Astrocyte (in vitro differentiated cells and primary cell): ENCODE results near the gene ATP11A. TPM values are rescaled to one million over a fixed set of nuclear protein-coding genes. Genes with fewer than 3 reads are reported as not detected.

Experiments used
- DNase-seq: peaks from one replicate; pipeline ENCODE4 v3.0.0-alpha.2; 2010; ENCODE audit warnings: low read depth
- FAIRE-seq: peaks from 2 replicates; lab custom pipeline; 2011; peaks lifted over from hg19 to GRCh38; lab: Jason Lieb, UNC
- H2AFZ ChIP-seq: 2 replicates; pipeline ENCODE4 v1.6.0; 2012; ENCODE audit warnings: low read depth, low read length, inconsistent platforms
- H3K27ac ChIP-seq: 2 replicates; pipeline ENCODE4 v1.5.1; 2011; ENCODE audit warnings: low read depth, low read length, inconsistent platforms
- H3K27me3 ChIP-seq: 2 replicates; pipeline ENCODE4 v1.6.0; 2011; ENCODE audit warnings: low read length, inconsistent platforms; ENCODE audit not compliant: insufficient read depth
- H3K36me3 ChIP-seq: 2 replicates; pipeline ENCODE4 v1.5.1; 2011; ENCODE audit warnings: low read length, inconsistent platforms; ENCODE audit not compliant: insufficient read depth
- H3K4me1 ChIP-seq: 2 replicates; pipeline ENCODE4 v1.5.1; 2011; ENCODE audit warnings: low read length, inconsistent platforms; ENCODE audit not compliant: insufficient read depth
- H3K4me2 ChIP-seq: 2 replicates; pipeline ENCODE4 v1.6.0; 2012; ENCODE audit warnings: low read length, inconsistent platforms
- H3K4me3 ChIP-seq: 2 replicates; pipeline ENCODE4 v1.5.1; 2011; ENCODE audit warnings: low read depth, mild to moderate bottlenecking, low read length, inconsistent platforms; ENCODE audit not compliant: insufficient read depth
- H3K79me2 ChIP-seq: 2 replicates; pipeline ENCODE4 v1.6.0; 2012; ENCODE audit warnings: mild to moderate bottlenecking, low read length, inconsistent platforms; ENCODE audit not compliant: insufficient read depth
- H3K9ac ChIP-seq: 2 replicates; pipeline ENCODE4 v1.6.0; 2012; ENCODE audit warnings: mild to moderate bottlenecking, low read length, inconsistent platforms
- H3K9me3 ChIP-seq: 2 replicates; pipeline ENCODE4 v1.5.1; 2012; ENCODE audit warnings: low read depth, mild to moderate bottlenecking, low read length, inconsistent platforms; ENCODE audit not compliant: insufficient read depth
- H4K20me1 ChIP-seq: 2 replicates; pipeline ENCODE4 v1.6.0; 2012; ENCODE audit warnings: low read length, inconsistent platforms; ENCODE audit not compliant: insufficient read depth
- H3K27ac Mint-ChIP-seq: one replicate; pipeline ENCODE4 v1.8.0; 2021; ENCODE audit warnings: mild to moderate bottlenecking, mixed read lengths; ENCODE audit not compliant: unreplicated experiment
- H3K27me3 Mint-ChIP-seq: one replicate; pipeline ENCODE4 v1.8.0; 2021; ENCODE audit warnings: low read depth, mixed read lengths; ENCODE audit not compliant: unreplicated experiment
- H3K36me3 Mint-ChIP-seq: one replicate; pipeline ENCODE4 v1.8.0; 2021; ENCODE audit warnings: low read depth, mixed read lengths; ENCODE audit not compliant: unreplicated experiment
- H3K4me1 Mint-ChIP-seq: one replicate; pipeline ENCODE4 v1.8.0; 2021; ENCODE audit warnings: low read depth, mixed read lengths; ENCODE audit not compliant: unreplicated experiment
- H3K4me3 Mint-ChIP-seq: one replicate; pipeline ENCODE4 v1.8.0; 2021; ENCODE audit warnings: mild to moderate bottlenecking, moderate library complexity, mixed read lengths; ENCODE audit not compliant: unreplicated experiment
- H3K9me3 Mint-ChIP-seq: one replicate; pipeline ENCODE4 v1.8.0; 2021; ENCODE audit warnings: mild to moderate bottlenecking, mixed read lengths; ENCODE audit not compliant: unreplicated experiment
- EZH2 ChIP-seq: IDR thresholded peaks from 2 replicates; pipeline ENCODE4 v1.6.1; 2012; ENCODE audit warnings: mild to moderate bottlenecking, low read length, inconsistent platforms; ENCODE audit not compliant: insufficient read depth
- total RNA-seq: library from RNA; stranded (reverse); gene quantifications from 2 replicates; pipeline ENCODE4 v1.2.1, GENCODE V29; 2021
- TF ChIP-seq, protein P1 (sequence below): IDR thresholded peaks from 2 replicates; pipeline ENCODE4 v1.5.1; 2011; ENCODE audit warnings: low read depth, mild to moderate bottlenecking, inconsistent platforms, low read length, moderate library complexity; ENCODE audit not compliant: insufficient read depth

Gene ATP11A
- total RNA-seq, 1 donor from 2014 or later, result 38.9 TPM

DNA sequence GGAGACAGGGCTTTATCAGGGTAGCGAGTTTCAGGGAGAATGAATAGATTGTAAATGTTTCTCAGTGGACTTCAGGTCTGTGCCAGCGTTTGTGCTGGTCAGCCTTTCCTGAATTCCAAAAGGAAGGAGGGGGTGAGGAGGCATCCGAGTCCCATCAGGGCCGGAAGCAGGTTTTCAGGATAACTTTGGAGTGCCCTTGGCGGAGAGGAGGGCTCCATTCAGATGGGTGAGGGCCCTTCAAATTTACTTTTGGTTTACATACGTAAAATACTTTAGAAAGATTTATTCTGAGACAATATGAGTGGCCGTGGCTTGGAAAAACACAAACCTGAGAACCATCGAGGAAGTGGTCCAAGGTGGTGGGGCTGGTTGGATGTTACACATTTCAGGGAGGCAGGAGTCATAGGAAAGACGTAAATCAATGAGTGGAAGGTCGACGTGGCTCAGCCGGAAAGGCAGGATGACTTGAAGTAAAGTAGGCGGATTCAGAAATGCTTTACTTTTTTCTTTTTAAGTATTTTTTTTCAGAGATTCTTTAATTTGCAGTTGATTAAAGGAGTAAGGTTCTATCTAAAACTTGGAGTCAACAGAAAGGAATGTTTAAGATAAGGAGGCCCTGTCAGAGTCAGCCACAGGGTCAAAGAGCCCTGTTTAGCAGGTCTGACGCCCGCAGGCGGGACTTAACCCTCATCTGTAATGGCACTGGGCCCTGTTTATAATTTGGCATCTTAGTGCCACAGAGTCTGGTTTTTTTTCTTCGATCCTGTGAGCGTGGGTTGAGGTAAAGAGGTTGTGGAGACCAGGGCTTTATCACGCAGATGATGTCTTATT, 32.8 kb downstream of the ATP11A start:
- Mint-ChIP-seq H3K9me3 (no peaks in the 10 kb centered on the region), H3K27ac (peak overlapping the region; percentile 29), H3K4me1 (peaks cover 39% of the 10 kb centered on the region), H3K4me3 (peak overlapping the region; percentile 50), H3K36me3 (no peaks in the 10 kb centered on the region), H3K27me3 (no peaks in the 10 kb centered on the region)
- peak overlapping the region; percentile 62 for H3K9ac ChIP-seq
- no peak overlapping the region for H3K4me3 ChIP-seq
- DNase-seq, result peak; percentile 96
- TF ChIP-seq EZH2, result no peak
- TF ChIP-seq, protein P1, sequence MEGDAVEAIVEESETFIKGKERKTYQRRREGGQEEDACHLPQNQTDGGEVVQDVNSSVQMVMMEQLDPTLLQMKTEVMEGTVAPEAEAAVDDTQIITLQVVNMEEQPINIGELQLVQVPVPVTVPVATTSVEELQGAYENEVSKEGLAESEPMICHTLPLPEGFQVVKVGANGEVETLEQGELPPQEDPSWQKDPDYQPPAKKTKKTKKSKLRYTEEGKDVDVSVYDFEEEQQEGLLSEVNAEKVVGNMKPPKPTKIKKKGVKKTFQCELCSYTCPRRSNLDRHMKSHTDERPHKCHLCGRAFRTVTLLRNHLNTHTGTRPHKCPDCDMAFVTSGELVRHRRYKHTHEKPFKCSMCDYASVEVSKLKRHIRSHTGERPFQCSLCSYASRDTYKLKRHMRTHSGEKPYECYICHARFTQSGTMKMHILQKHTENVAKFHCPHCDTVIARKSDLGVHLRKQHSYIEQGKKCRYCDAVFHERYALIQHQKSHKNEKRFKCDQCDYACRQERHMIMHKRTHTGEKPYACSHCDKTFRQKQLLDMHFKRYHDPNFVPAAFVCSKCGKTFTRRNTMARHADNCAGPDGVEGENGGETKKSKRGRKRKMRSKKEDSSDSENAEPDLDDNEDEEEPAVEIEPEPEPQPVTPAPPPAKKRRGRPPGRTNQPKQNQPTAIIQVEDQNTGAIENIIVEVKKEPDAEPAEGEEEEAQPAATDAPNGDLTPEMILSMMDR, result no peak
- no peaks in the 10 kb centered on the region for H3K79me2 ChIP-seq
- H4K20me1 ChIP-seq, result peaks cover 12% of the 10 kb centered on the region
- H3K36me3 ChIP-seq, result no peaks in the 10 kb centered on the region
- no peaks in the 10 kb centered on the region for H3K9me3 ChIP-seq
- no peak for FAIRE-seq
- H2AFZ ChIP-seq, result no peak overlapping the region
- peaks cover 3% of the 10 kb centered on the region for H3K27me3 ChIP-seq
- H3K27ac ChIP-seq, result peak overlapping the region; percentile 85
- peaks cover 27% of the 10 kb centered on the region for H3K4me1 ChIP-seq
- H3K4me2 ChIP-seq, result peak overlapping the region; percentile 64

DNA sequence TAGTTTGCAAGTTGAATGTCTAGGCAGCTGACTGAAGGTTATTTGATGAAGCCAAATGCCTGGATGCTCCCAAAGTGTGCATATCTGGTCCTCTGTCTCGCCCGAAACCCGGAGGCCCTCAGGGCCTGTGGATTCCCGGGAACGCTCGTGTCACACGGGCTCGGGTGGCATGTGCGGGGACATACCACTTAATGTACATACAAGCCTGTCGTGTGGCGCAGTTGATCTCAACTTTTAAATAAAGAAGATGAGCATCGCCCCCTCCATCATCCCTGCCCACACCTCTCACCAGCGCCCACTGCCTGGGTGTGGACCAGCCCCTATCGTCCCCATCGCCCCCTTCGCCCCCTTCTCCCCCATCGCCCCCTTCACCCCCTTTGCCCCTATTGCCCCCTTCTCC, 33.9 kb downstream of the ATP11A start:
- Mint-ChIP-seq H3K4me3 (no peak overlapping the region), H3K9me3 (no peaks in the 10 kb centered on the region), H3K4me1 (peaks cover 38% of the 10 kb centered on the region), H3K27ac (no peak overlapping the region), H3K27me3 (no peaks in the 10 kb centered on the region), H3K36me3 (no peaks in the 10 kb centered on the region)
- DNase-seq (no peak), FAIRE-seq (no peak)
- TF ChIP-seq, protein P1, result no peak
- TF ChIP-seq EZH2, result no peak
- Histone ChIP-seq H4K20me1 (peaks cover 12% of the 10 kb centered on the region), H3K27ac (no peak overlapping the region), H3K79me2 (no peaks in the 10 kb centered on the region), H2AFZ (no peak overlapping the region), H3K4me2 (no peak overlapping the region), H3K9me3 (no peaks in the 10 kb centered on the region), H3K4me3 (no peak overlapping the region), H3K27me3 (peaks cover 3% of the 10 kb centered on the region), H3K36me3 (no peaks in the 10 kb centered on the region), H3K4me1 (peaks cover 27% of the 10 kb centered on the region), H3K9ac (no peak overlapping the region)
